H54 (cell line): ENCODE results near the gene AP1G2.
"Not testable (repeated sequence)": the region's sequence is repeated elsewhere in the genome, so short reads cannot be mapped to it uniquely, and the experiment has no call there.

Source experiments
- DNase-seq: peaks from one replicate; pipeline ENCODE4 v3.0.0; 2011; ENCODE audit warnings: low spot score, mixed read lengths; ENCODE audit not compliant: insufficient read length
- FAIRE-seq: peaks from 3 replicates; lab custom pipeline; 2011; peaks lifted over from hg19 to GRCh38; lab: Jason Lieb, UNC
- POLR2A ChIP-seq: IDR thresholded peaks from 2 replicates; pipeline ENCODE4 v1.6.1; 2011; ENCODE audit warnings: low read depth, mild to moderate bottlenecking, low read length

Gene AP1G2, protein sequence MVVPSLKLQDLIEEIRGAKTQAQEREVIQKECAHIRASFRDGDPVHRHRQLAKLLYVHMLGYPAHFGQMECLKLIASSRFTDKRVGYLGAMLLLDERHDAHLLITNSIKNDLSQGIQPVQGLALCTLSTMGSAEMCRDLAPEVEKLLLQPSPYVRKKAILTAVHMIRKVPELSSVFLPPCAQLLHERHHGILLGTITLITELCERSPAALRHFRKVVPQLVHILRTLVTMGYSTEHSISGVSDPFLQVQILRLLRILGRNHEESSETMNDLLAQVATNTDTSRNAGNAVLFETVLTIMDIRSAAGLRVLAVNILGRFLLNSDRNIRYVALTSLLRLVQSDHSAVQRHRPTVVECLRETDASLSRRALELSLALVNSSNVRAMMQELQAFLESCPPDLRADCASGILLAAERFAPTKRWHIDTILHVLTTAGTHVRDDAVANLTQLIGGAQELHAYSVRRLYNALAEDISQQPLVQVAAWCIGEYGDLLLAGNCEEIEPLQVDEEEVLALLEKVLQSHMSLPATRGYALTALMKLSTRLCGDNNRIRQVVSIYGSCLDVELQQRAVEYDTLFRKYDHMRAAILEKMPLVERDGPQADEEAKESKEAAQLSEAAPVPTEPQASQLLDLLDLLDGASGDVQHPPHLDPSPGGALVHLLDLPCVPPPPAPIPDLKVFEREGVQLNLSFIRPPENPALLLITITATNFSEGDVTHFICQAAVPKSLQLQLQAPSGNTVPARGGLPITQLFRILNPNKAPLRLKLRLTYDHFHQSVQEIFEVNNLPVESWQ

DNA sequence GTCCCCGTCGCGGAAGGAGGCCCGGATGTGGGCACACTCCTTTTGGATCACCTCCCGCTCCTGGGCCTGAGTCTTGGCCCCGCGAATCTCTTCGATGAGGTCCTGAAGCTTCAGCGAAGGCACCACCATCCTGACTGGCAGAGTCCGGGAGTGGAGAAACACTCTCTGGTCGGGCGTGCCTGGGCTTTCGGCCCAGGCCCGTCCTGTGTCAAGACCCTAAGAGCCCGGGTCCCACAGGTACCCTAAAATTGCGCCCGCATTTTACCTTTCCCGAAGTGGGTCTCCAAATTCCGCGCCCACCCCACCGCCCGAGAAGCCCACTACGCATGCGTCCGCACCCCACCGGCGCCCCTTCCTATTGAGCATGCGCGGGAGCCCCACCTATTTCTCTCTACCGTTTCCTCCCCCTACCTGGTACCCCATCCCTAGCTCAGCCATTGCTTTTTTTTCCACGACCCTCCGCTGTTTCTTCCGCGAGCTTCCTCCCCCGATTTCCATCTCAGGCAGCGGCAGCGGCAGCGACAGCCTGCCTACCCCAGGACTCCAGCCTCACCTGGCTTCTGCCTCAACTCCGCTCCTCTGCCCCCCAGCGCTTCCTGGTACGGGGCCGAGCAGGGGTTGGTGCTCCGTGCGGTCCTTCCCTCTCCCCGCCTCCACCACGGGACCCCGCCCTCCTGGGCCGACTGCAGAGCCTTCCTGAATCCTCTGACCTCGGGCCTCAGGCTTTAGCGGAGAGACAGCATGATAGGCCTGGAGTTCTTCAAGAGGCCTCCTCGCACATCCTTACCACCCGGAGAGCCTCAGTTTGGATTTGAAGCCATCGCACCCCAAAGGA is at the start of gene AP1G2:
Gene AP1G2 (minus strand): TSS at position 606 of the 835 bp plus-strand sequence. CDS start 477 bp downstream, at position 129.
- FAIRE-seq (peak; percentile 38), DNase-seq (no peak)
- no peak for TF ChIP-seq POLR2A

DNA sequence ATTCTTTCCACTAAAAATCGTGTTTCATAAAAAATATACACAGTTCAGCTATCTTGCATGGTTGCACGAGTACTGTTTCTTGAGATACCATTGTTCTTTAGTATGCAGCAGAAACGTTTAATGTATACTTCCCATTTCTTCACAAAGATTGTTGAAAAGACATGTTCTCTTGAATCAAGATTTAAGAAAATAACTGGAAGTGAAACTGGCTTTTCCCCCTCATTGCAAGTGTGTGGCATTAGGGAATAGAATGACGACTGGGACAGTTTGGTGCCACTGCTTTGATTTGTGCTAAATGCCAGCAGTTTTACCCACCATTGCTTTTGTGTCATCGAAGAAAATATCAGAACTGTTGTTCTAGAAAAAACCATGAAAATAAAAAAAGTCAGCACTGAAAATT is 48.3 kb upstream of the AP1G2 start:
- DNase-seq (no peak), FAIRE-seq (no peak)
- TF ChIP-seq POLR2A: no peak

DNA sequence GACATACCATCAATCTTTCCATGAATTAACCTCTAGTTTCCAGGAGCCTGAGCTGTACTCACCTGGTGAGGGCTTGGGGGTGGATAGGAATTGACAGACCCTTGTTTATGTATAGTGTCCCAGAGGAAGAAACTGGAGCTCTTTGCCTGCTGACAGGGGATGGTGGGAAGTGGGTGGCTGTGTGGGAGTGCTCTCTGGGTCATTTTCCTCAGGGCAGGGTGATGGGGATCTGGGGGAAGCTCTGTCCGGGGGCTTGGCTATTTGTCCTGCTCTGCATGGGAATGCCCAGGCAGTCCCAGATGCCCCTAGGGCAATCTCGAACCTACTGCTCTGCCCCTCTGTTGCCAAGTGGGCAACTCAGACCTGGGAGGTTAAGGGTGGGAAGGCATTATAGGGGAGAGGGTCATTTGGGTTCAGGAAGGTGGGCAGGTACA is 46.8 kb upstream of the AP1G2 start:
- FAIRE-seq: no peak
- no peak for DNase-seq
- no peak for TF ChIP-seq POLR2A

DNA sequence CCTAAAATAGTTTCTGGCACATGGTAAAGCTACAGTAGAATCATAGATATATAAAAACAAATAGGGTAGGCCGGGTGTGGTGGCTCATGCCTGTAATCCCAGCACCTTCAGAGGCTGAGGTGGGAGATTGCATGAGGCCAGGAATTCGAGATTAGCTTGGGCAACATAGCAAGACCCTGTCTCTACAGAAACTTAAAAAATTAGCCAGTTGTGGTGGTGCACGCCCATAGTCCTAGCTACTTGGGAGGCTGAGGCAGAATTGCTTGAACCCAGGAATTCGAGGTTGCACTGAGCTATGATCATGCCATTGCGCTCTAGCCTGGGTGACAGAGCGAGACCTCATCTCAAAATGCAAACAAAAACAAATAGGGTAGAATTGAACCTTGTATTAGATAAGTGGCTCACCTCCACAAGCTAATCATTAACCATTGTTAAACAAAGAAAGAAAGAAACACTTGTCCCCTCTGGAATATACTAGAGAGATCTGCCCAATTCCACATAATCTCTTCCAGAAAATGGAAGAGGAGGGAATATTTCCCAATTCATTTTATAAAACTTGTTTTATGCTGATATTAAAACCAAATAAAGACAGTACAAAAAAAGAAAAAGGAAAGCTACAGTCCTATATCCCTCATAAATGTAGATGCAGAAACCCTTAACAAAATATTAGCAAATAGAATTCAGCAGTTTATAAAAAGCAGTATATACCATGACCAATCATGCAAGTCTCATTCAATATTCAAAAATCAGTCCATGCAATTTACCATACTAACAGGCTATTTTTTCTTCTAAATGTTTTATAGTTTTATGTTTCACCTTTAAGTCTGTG is 45.9 kb upstream of the AP1G2 start:
- DNase-seq (no peak), FAIRE-seq (no peak)
- no peak for TF ChIP-seq POLR2A

DNA sequence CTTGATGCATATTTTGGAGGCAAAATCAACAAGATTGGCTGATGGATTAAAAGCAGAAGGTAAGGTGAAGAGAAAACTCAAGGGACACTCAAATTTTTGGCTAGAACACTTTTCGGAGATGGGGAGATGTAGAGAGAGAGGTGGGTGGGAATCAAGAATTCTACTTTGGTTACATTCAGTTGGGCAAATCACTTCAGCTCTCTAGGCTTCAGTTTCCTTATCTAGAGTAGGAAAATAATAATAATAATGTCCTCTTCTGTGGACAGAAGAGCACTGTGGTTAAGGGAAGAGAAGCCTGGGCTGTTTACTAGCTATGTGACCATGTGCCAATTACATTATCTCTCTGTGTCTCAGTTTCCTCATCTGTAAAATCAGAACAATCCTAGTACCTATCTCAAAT is 45.2 kb upstream of the AP1G2 start:
- DNase-seq (no peak), FAIRE-seq (no peak)
- TF ChIP-seq POLR2A: no peak

DNA sequence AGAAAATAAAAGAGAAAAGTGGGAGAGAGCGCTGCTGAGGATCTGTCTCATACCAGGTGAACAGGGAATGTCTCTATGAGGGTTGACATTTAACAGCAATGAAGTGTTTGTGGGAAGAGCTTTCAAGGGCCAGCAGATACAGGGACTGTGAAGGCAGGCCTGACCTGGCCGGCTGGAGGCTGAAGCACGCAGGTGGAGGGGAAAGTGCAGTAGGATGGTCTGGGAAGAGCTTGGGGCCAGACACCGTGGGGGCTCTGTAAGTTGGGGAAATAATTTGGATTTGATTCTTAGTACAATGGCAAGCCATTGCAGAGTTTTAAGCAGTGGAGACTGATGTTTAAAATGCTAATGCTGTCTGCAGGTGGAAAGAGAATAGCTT is 44.8 kb upstream of the AP1G2 start:
- no peak for TF ChIP-seq POLR2A
- no peak for FAIRE-seq

DNA sequence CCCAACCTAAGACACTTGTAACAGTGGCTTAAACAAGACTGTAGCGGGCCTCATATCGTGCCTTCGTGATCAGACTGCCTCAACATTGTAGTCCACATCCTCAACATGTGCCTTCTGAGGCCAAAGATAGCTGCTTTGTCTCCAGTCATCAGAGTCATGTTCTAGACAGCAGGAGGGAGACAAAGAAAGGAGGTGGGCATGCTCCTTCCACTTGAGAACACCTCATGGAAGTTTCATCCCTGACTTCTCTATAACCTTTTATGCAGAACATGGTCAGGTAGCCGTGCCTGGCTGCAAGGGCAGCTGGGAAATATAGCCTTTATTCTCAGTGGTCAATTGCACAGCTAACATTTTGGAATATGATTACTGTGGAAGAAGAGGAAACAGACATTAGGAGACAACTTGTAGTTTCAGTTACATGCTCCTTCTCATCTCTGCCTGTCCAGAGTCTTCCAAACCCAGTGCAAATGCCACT is 43.3 kb upstream of the AP1G2 start:
- FAIRE-seq (no peak), DNase-seq (no peak)
- TF ChIP-seq POLR2A: no peak

More for the DNA sequence above, 44.8 kb upstream of the AP1G2 start:
- DNase-seq: no peak

DNA sequence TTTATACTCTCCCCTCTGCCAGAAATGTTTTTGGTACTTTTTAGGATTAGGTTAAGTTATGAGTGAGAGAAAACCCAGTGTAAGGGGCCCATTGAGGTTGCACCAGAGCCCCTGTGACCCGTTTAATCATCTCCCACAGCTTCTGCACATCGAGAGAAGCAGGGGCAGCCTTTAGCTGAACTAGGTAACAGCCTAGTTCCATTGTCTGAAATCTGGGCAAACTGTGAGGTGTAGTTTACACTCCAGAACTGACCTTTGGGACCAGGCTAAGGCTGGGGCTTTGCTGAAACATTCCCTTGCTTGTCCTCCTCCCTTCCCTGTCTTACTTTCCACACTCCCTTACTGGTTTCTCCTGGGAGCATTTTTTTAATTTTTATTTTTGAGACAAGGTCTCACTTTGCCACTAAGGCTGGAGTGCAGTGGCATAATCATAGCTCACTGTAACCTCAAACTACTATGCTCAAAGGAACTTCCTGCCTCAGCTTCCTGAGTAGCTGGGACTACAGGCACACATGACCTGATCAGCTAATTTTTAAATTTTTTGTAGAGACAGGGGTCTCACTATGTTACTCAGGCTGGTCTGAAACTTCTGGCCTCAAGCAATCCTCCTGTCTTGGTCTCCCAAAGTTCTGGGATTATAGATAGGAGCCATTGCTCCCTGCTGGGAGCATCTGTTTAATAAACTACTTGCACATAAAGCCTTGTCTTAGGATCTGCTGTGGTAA is 42.7 kb upstream of the AP1G2 start:
- DNase-seq (no peak), FAIRE-seq (no peak)
- TF ChIP-seq POLR2A: no peak

DNA sequence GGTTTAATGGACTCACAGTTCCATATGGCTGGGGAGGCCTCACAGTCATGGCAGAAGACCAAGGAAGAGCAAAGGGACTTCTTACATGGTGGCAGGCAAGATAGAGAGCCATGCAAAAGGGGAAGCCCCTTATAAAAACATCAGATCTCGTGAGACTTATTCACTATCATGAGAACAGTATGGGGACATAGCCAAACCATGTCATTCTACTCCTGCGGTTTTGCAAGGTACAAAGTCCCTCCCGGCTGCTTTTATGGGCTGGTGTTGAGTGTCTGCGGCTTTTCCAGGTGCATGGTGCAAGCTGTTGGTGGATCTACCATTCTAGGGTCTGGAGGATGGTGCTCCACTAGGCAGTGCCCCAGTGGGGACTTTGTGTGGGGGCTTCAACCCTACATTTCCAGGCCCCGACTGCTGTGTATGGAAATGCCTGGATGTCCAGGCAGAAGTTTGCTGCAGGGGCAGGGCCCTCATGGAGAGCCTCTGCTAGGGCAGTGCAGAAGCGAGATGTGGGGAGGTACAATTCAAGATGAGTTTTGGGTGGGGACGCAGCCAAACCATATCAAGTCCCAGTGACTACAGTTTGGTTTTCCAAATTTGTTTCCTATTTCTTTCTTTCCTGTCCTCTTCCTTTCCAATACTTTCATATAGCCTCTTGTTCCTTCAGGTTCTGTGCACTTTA is 42.0 kb upstream of the AP1G2 start:
- not testable (repeated sequence) for DNase-seq, FAIRE-seq

DNA sequence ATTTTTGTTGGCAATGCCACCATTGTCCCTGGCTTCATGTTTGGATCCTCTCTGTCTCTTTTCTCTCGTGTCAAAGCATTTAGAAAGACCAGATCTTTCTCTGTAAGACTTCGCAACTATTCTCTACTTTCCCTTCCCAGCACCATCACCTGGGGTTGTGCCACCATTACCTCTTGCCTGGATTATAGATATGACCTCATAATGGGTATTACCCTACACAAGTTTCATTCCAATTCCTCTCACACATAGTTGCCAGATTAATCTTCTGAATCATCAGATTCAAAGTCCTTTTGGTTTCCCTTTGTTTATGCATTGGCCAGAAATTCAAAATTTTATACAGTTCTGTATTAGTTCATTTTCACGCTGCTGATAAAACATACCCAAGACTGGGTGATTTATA is 41.4 kb upstream of the AP1G2 start:
- TF ChIP-seq POLR2A: no peak
- FAIRE-seq (no peak), DNase-seq (no peak)

DNA sequence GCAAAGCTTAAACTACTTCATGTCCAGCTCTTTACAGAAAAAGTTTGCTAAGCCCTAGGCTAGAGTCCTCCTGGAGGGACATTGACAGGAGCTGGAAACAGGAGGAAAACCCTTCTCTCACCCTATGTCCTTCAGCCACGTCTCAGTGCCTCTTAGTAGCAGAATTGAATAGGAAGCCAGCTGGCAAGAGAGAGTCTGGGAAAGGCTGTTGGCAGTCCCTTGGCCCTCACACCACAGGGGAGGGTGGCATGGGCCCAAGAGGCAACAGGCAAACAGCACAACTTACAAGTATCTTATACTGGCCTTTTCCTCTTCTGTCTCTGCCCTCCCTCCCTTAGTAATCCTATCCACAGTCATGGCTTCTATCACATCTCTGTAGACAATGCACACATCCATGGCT is 40.9 kb upstream of the AP1G2 start:
- DNase-seq (no peak), FAIRE-seq (no peak)
- no peak for TF ChIP-seq POLR2A
